Measurements from ENCODE around the gene SPHKAP. TPM values are rescaled to one million over a fixed set of nuclear protein-coding genes. Genes with fewer than 3 reads are reported as not detected.

Gene SPHKAP
- total RNA-seq, 1 donor from 2014 or later = 0.51 TPM

GRCh38 chr2:228048838-228049490 is 132.5 kb downstream of the SPHKAP start:
- no peaks in the 10 kb centered on the region for H3K36me3 Mint-ChIP-seq
- no peaks in the 10 kb centered on the region for H3K4me1 Mint-ChIP-seq (ENCODE audit: unreplicated experiment)
- no peak for DNase-seq (ENCODE audit: extremely low spot score, unreplicated experiment)
- peak; percentile 78 for TF ChIP-seq CTCF (conservative IDR thresholded peaks at IDR 0.05)
- no peak overlapping the region for H3K4me3 Mint-ChIP-seq
- H3K27ac Mint-ChIP-seq = no peak overlapping the region
- H3K27me3 Mint-ChIP-seq = peaks cover 11% of the 10 kb centered on the region
- no peaks in the 10 kb centered on the region for H3K9me3 Mint-ChIP-seq

- H3K27me3 Mint-ChIP-seq = no peaks in the 10 kb centered on the region
- no peak overlapping the region for H3K27ac Mint-ChIP-seq
- TF ChIP-seq CTCF (conservative IDR thresholded peaks at IDR 0.05) = no peak
- no peaks in the 10 kb centered on the region for H3K4me1 Mint-ChIP-seq (ENCODE audit: unreplicated experiment)
- H3K36me3 Mint-ChIP-seq = no peaks in the 10 kb centered on the region
- no peak for DNase-seq (ENCODE audit: extremely low spot score, unreplicated experiment)
- H3K4me3 Mint-ChIP-seq = no peak overlapping the region
- no peaks in the 10 kb centered on the region for H3K9me3 Mint-ChIP-seq
These were observed 140.5 kb downstream of the SPHKAP start for GRCh38 chr2:228040995-228041394.

- Mint-ChIP-seq H3K9me3 (no peaks in the 10 kb centered on the region), H3K36me3 (no peaks in the 10 kb centered on the region), H3K27ac (no peak overlapping the region), H3K4me3 (no peak overlapping the region), H3K4me1 (ENCODE audit: unreplicated experiment) (no peaks in the 10 kb centered on the region), H3K27me3 (no peaks in the 10 kb centered on the region)
- DNase-seq (ENCODE audit: extremely low spot score, unreplicated experiment) = no peak
- peak; percentile 82 for TF ChIP-seq CTCF (conservative IDR thresholded peaks at IDR 0.05)
These were observed 141.5 kb downstream of the SPHKAP start for GRCh38 chr2:228039752-228040534.

- DNase-seq (ENCODE audit: extremely low spot score, unreplicated experiment) = no peak
- Mint-ChIP-seq H3K36me3 (no peaks in the 10 kb centered on the region), H3K27me3 (no peaks in the 10 kb centered on the region)
These were observed 142.5 kb downstream of the SPHKAP start for GRCh38 chr2:228038967-228039366.

GRCh38 chr2:228037915-228038314 is 143.6 kb downstream of the SPHKAP start:
- Mint-ChIP-seq H3K27ac (no peak overlapping the region), H3K4me3 (no peak overlapping the region), H3K36me3 (no peaks in the 10 kb centered on the region), H3K27me3 (no peaks in the 10 kb centered on the region), H3K4me1 (ENCODE audit: unreplicated experiment) (no peaks in the 10 kb centered on the region), H3K9me3 (no peaks in the 10 kb centered on the region)
- TF ChIP-seq CTCF (conservative IDR thresholded peaks at IDR 0.05) = no peak
- DNase-seq (ENCODE audit: extremely low spot score, unreplicated experiment) = no peak

More at GRCh38 chr2:228038967-228039366, 142.5 kb downstream of the SPHKAP start:
- no peaks in the 10 kb centered on the region for H3K9me3 Mint-ChIP-seq
- TF ChIP-seq CTCF (conservative IDR thresholded peaks at IDR 0.05) = no peak
- no peak overlapping the region for H3K27ac Mint-ChIP-seq
- H3K4me1 Mint-ChIP-seq (ENCODE audit: unreplicated experiment) = no peaks in the 10 kb centered on the region
- H3K4me3 Mint-ChIP-seq = no peak overlapping the region

All from type B pancreatic cell (in vitro differentiated cells).